ENCODE results near the gene PAXX.

The PAXX gene

GRCh38 chr9:137034039-137034708 is 42.0 kb downstream of the PAXX start:
- no peak for DNase-seq

- peak; percentile 68 for DNase-seq
Measured at GRCh38 chr9:137034709-137035506, 42.7 kb downstream of the PAXX start.

- DNase-seq = no peak
Measured at GRCh38 chr9:137035507-137035834, 43.2 kb downstream of the PAXX start.

- no peak for DNase-seq
Measured at GRCh38 chr9:137035937-137036336, 43.7 kb downstream of the PAXX start.

GRCh38 chr9:137037035-137037434 is 44.8 kb downstream of the PAXX start:
- DNase-seq = no peak

- no peak for DNase-seq
Measured at GRCh38 chr9:137037483-137037882, 45.3 kb downstream of the PAXX start.

- DNase-seq = no peak
Measured at GRCh38 chr9:137038916-137039315, 46.7 kb downstream of the PAXX start.

GRCh38 chr9:137039611-137040366 is 47.6 kb downstream of the PAXX start:
- DNase-seq = no peak

GRCh38 chr9:137040568-137040967 is 48.3 kb downstream of the PAXX start:
- DNase-seq = no peak

GRCh38 chr9:137041124-137041523 is 48.9 kb downstream of the PAXX start:
- no peak for DNase-seq

GRCh38 chr9:137042751-137043727 is 50.8 kb downstream of the PAXX start:
- DNase-seq = no peak
